Nephron (organoid): ENCODE results near the gene RAB9A.
A peak's percentile ranks its signal among the peaks of the same experiment; 100 is the strongest.
"Not testable (repeated sequence)": the region's sequence is repeated elsewhere in the genome, so short reads cannot be mapped to it uniquely, and the experiment has no call there.

Experiments
- H3K27ac Mint-ChIP-seq, 3 experiments: 2 replicates each; pipeline ENCODE4 v1.8.0; 2020; ENCODE audit warnings: mixed read lengths in 3 of 3, mild to moderate bottlenecking in 2 of 3, moderate library complexity in 1 of 3
- H3K27me3 Mint-ChIP-seq: 2 replicates; pipeline ENCODE4 v1.8.0; 2021; ENCODE audit warnings: low read depth, mild to moderate bottlenecking, moderate library complexity, mixed read lengths
- H3K36me3 Mint-ChIP-seq: 2 replicates; pipeline ENCODE4 v1.8.0; 2020; ENCODE audit warnings: low read depth, mixed read lengths
- H3K4me1 Mint-ChIP-seq: 2 replicates; pipeline ENCODE4 v1.8.0; 2020; ENCODE audit warnings: mixed read lengths
- H3K4me3 Mint-ChIP-seq, 3 experiments: 2 replicates each; pipeline ENCODE4 v1.8.0; 2020; ENCODE audit warnings: mild to moderate bottlenecking in 3 of 3, mixed read lengths in 3 of 3, moderate library complexity in 2 of 3
- H3K9me3 Mint-ChIP-seq: 2 replicates; pipeline ENCODE4 v1.8.0; 2020; ENCODE audit warnings: mixed read lengths
- TF ChIP-seq, protein P1 (sequence below), 3 experiments: fragments of 200-600 bp; sonication (generic); IDR thresholded peaks; one replicate each; pipeline ENCODE4 v1.5.0; 2021; ENCODE audit warnings: antibody characterized with exemption in 3 of 3; ENCODE audit not compliant: unreplicated experiment in 3 of 3

RAB9A gene

DNA sequence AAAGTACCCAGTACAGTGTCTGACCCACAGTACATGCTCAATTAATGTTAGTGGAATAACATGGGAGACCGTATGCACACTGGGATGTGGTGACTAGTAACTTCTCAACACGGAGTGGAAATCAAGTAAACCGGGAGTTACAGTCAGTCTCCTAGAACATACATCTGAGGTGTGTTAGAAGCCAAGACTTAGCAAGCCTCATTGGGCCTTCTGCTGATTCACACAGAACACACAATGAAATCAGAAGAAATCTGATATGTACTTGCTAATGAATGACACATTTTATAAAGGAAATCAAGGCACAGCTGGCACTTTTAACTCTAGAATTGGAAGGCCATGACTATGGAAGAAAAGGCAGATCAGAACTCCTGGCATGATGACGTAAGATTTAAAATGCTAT lies 32.4 kb downstream of the RAB9A start:
- TF ChIP-seq, protein P1, sequence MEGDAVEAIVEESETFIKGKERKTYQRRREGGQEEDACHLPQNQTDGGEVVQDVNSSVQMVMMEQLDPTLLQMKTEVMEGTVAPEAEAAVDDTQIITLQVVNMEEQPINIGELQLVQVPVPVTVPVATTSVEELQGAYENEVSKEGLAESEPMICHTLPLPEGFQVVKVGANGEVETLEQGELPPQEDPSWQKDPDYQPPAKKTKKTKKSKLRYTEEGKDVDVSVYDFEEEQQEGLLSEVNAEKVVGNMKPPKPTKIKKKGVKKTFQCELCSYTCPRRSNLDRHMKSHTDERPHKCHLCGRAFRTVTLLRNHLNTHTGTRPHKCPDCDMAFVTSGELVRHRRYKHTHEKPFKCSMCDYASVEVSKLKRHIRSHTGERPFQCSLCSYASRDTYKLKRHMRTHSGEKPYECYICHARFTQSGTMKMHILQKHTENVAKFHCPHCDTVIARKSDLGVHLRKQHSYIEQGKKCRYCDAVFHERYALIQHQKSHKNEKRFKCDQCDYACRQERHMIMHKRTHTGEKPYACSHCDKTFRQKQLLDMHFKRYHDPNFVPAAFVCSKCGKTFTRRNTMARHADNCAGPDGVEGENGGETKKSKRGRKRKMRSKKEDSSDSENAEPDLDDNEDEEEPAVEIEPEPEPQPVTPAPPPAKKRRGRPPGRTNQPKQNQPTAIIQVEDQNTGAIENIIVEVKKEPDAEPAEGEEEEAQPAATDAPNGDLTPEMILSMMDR (IDR thresholded peaks at IDR 0.05; ENCODE audit: unreplicated experiment in 3 of 3), result no peak
- H3K27me3 Mint-ChIP-seq, result no peaks in the 10 kb centered on the region
- H3K36me3 Mint-ChIP-seq, result peaks cover 56% of the 10 kb centered on the region
- peaks cover 35% of the 10 kb centered on the region for H3K4me1 Mint-ChIP-seq
- no peak overlapping the region for H3K4me3 Mint-ChIP-seq
- H3K9me3 Mint-ChIP-seq, result peaks cover 17% of the 10 kb centered on the region
- peak overlapping the region in 2 of 3 experiments; percentile 66 to 85 for H3K27ac Mint-ChIP-seq

- Mint-ChIP-seq H3K4me1 (peaks cover 35% of the 10 kb centered on the region), H3K36me3 (peaks cover 61% of the 10 kb centered on the region), H3K4me3 (no peak overlapping the region), H3K27me3 (no peaks in the 10 kb centered on the region), H3K27ac (peak overlapping the region; percentile 56 to 85 (median 66)), H3K9me3 (peaks cover 22% of the 10 kb centered on the region)
- TF ChIP-seq, protein P1 (IDR thresholded peaks at IDR 0.05; ENCODE audit: unreplicated experiment in 3 of 3), result no peak
Observed at GRCh38 chrX:13721819-13722519, 33.0 kb downstream of the RAB9A start.

DNA sequence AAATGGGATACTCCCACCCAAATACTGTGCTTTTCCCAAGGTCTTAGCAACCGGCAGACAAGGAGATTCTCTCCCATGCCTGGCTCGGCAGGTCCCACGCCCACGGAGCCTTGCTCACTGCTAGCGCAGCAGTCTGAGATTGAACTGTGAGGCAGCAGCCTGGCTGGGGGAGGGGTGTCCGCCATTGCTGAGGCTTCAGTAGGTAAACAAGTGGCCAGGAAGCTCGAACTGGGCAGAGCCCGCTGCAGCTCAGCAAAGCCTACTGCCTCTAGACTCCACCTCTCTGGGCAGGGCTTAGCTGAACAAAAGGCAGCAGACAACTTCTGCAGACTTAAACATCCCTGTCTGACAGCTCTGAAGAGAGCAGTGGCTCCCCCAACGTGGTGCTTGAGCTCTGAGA lies 36.0 kb downstream of the RAB9A start:
- Mint-ChIP-seq H3K9me3 (peaks cover 41% of the 10 kb centered on the region), H3K36me3 (peaks cover 79% of the 10 kb centered on the region), H3K4me1 (peaks cover 26% of the 10 kb centered on the region)
- H3K27me3 Mint-ChIP-seq, H3K4me3 Mint-ChIP-seq, H3K27ac Mint-ChIP-seq: not testable (repeated sequence)

- Mint-ChIP-seq H3K36me3 (peaks cover 80% of the 10 kb centered on the region), H3K4me1 (peaks cover 10% of the 10 kb centered on the region), H3K9me3 (peaks cover 45% of the 10 kb centered on the region)
- H3K4me3 Mint-ChIP-seq, H3K27me3 Mint-ChIP-seq, H3K27ac Mint-ChIP-seq: not testable (repeated sequence)
Observed at GRCh38 chrX:13726583-13726982, 37.7 kb downstream of the RAB9A start.

GRCh38 chrX:13730523-13730922 lies 41.6 kb downstream of the RAB9A start:
- Mint-ChIP-seq H3K9me3 (peaks cover 38% of the 10 kb centered on the region), H3K4me1 (peaks cover 23% of the 10 kb centered on the region), H3K36me3 (peaks cover 55% of the 10 kb centered on the region)
- not testable (repeated sequence) for H3K4me3 Mint-ChIP-seq, H3K27ac Mint-ChIP-seq, H3K27me3 Mint-ChIP-seq

- H3K9me3 Mint-ChIP-seq, result peaks cover 22% of the 10 kb centered on the region
- TF ChIP-seq, protein P1 (IDR thresholded peaks at IDR 0.05; ENCODE audit: unreplicated experiment in 3 of 3), result no peak
- H3K4me1 Mint-ChIP-seq, result peaks cover 29% of the 10 kb centered on the region
- H3K36me3 Mint-ChIP-seq, result peaks cover 37% of the 10 kb centered on the region
- H3K27me3 Mint-ChIP-seq, result no peaks in the 10 kb centered on the region
- peak overlapping the region in 2 of 3 experiments; percentile 0 to 2 for H3K27ac Mint-ChIP-seq
- peak overlapping the region; percentile 98 to 100 (median 100) for H3K4me3 Mint-ChIP-seq
Observed at GRCh38 chrX:13732246-13733067, 43.5 kb downstream of the RAB9A start.

DNA sequence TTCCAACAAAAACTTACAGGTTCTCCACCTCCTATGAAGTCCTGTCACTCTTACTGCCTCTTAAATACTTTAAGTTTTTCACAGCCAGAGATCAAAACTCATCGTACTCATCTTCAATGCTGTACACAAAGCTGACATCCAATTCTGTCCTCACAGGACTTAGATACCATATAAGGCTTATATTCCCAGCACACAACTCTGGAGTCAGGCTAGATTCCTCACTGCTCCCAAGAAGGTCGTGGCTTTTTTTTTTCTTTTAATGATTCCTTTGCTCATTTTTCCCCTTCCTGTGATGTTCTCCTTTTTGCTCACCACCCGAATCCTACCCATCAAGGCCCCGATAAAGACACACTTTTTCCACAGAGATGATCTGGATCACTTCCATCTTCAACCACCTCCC lies 44.6 kb downstream of the RAB9A start:
- peak overlapping the region; percentile 98 to 100 (median 100) for H3K4me3 Mint-ChIP-seq
- no peaks in the 10 kb centered on the region for H3K27me3 Mint-ChIP-seq
- H3K4me1 Mint-ChIP-seq, result peaks cover 29% of the 10 kb centered on the region
- peak overlapping the region; percentile 82 to 98 (median 98) for H3K27ac Mint-ChIP-seq
- TF ChIP-seq, protein P1 (IDR thresholded peaks at IDR 0.05; ENCODE audit: unreplicated experiment in 3 of 3), result no peak
- H3K9me3 Mint-ChIP-seq, result peaks cover 12% of the 10 kb centered on the region
- H3K36me3 Mint-ChIP-seq, result peaks cover 26% of the 10 kb centered on the region
